ENCODE measurements around the gene TSPO.

DNA sequence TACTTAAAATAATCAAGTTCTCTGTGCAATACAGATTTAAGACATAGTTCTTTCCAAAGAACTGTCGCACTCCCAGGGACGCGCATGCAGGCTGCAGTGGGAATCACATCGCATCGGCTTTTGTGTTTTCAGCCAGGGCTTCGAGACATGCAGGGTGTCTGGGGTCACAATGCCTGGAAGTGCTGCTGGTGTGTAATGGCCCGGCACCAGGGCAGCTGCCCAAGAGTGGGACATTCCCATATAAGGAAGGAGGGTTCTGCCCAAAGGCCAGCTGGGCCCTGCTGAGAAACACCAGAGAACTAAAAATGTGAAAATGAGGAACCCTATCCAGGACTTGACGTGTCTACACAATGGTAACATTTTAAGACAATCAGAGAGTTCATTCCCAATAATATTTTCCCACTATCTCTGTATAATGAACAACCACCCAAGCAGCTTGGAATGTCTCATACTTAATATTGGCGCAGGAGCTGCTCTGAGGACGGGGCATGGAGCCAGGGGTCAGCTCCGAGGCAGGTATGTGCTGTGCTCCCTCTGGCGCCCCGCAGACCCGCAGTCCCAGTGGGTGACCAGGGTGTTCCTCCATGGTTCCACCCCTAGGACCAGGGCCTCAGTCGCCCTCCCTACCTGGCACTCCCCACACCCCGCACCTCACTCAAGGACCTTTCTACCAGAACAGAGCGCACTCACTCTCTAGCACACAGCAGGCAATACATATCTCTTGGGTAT is 19.4 kb upstream of the TSPO start:
- no peak for TF ChIP-seq CTCF (IDR thresholded peaks at IDR 0.05)
- no peak for TF ChIP-seq POLR2A (IDR thresholded peaks at IDR 0.05)
